Esophagus squamous epithelium (tissue), 4 donors: ENCODE data around the gene TBX6.

ENCODE experiments used
- CTCF ChIP-seq, 6 experiments: fragments of 450-650 bp in 4 of 6; fragments of 200-600 bp in 2 of 6; sonication (generic) in 2 of 6; IDR thresholded peaks; one replicate each; pipeline ENCODE4 v1.5.1; 2016 to 2019; ENCODE audit warnings: antibody characterized with exemption in 6 of 6, mild to moderate bottlenecking in 4 of 6, moderate library complexity in 4 of 6
- POLR2A ChIP-seq, 4 donors: fragments of 450-650 bp; IDR thresholded peaks; one replicate each; pipeline ENCODE4 v1.6.1; 2017; ENCODE audit warnings: antibody characterized with exemption in 4 of 4, mild to moderate bottlenecking in 4 of 4, moderate library complexity in 3 of 4

- TF ChIP-seq CTCF (IDR thresholded peaks at IDR 0.05) (no peak), POLR2A (IDR thresholded peaks at IDR 0.05) (no peak)
Observed at GRCh38 chr16:30067584-30067916, 24.2 kb downstream of the TBX6 start.
